HG03095 (cell line): ENCODE results near the gene RALGAPA2.
A peak's percentile ranks its signal among the peaks of the same experiment; 100 is the strongest.

ENCODE experiments used
- ATAC-seq: cut with Tn5 transposase; IDR thresholded peaks from one replicate; pipeline ENCODE4 v1.9.1; 2021; ENCODE audit warnings: moderate library complexity; ENCODE audit not compliant: unreplicated experiment

Gene RALGAPA2

DNA sequence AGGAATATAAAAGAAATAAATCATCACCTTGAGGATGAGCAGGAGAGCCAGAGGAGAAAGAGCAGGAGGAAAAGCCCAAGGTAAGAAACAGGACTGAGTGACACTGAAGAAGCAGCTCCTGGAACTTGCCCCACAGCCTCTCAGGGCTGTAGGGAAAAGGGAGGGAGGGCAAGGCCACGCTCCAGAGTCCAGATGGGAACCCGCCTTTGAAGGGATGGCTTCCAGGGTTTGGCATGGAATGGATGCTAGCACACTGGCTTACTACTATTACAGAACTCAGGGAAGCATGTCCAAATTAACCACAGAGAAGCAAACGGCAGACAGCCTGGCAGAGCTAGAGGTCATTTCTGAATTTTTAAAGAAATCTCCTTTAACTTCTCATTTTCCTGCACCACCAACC lies 26.8 kb downstream of the RALGAPA2 start:
- ATAC-seq = no peak

- no peak for ATAC-seq
Observed at GRCh38 chr20:20683481-20684321, 28.7 kb downstream of the RALGAPA2 start.

- no peak for ATAC-seq
Observed at GRCh38 chr20:20683020-20683419, 29.4 kb downstream of the RALGAPA2 start.

GRCh38 chr20:20680991-20681508 lies 31.4 kb downstream of the RALGAPA2 start:
- ATAC-seq = no peak

DNA sequence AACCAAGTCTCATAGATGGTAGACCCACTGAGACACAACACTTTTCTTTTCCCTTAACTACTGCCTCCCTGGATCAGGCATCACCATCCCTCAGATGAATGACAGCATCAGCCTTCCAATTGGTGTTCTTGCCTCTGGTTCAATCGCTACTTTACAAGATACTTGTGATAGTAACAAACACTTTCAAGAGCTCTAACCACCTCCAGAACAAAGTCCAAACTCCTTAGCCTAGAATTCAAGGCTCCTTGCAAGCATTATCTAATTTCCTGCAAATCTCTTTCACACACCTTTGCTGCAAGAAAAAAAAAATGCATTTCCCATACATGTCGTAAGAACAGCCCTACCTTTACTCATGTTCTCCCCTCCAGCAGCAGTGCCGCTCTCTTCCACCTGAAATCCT lies 33.1 kb downstream of the RALGAPA2 start:
- ATAC-seq = no peak

- ATAC-seq = no peak
Observed at GRCh38 chr20:20677186-20677585, 35.3 kb downstream of the RALGAPA2 start.

- peak; percentile 100 for ATAC-seq
Observed at GRCh38 chr20:20668639-20669038, 43.8 kb downstream of the RALGAPA2 start.

- ATAC-seq = no peak
Observed at GRCh38 chr20:20666359-20666758, 46.1 kb downstream of the RALGAPA2 start.

- no peak for ATAC-seq
Observed at GRCh38 chr20:20665606-20666332, 46.7 kb downstream of the RALGAPA2 start.

DNA sequence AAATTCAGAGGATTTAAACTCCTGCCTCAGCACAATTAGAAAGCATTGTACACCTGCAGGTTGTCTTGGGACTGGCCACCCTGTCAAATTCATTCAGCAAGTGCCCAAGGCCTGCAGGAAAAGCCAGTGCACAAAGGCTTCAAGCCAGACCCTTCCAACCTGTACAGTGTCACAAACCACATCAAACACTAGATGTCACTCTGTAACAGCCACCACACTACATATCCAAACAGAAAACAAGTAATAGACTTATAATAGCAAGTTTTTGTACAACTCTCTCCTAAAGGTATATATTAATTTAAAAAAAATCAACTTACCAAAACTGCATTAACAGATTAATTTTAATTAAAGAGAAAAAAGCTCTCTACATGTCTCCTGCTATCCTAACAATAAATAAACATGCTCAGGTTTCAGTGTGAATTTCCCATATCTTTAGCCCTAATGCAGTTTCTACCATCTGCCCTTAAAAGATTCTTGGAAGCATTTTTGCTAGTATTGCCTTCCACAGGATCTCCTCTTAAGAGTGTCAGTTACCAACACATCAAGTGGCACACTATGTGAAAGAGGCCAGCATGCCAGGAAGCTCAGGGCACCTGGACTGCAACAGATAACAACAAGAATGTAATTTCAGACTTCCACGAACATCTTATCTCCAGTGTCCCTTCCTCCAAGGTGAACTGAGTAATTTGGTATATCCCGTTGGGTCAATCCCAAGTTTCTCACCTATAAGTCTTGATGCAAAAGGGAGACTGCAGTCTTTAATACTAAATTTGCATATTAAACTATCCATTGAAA lies 47.5 kb downstream of the RALGAPA2 start:
- ATAC-seq = peak; percentile 45

DNA sequence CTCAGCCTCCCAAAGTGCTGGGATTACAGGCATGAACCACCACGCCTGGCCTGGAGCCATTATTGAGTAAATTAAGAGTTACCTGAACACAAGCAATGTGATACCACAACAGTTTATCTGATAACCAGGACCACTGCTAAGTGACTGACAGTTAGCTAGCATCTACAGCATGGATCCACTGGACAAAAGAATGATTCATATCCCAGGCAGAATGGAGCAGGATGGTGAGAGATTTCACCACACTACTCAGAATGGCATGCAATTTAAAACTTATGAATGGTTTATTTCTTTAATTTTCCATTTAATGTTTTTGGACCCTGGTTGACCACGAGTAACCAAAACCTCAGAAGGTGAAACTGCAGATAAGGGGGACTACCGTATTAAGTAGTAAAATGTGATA lies 48.6 kb downstream of the RALGAPA2 start:
- ATAC-seq = no peak

DNA sequence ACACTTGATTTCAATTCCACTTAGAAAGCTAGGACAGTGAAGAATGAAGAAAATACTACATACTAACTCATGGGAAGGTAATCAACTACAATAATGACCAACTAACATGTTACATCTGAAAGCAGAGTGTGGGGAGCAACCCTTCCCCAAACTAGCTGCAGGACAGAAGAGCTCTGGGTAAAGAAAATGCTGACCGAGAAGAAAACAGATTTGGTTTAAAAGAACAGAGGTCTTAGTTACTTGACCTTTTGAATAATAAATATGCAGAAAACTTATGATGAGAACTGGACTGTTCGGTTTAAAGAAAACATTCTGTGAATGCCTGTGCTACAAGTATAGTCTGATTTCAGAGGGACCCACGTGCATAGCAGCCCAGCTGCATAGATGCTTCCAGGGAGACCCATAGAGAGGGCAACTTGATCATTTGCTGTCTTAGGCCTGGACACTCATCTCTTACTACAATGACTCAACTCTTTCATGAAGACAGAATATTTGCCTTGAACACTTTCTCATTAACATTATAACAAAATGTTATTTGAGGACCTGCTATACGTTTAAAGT lies 53.5 kb downstream of the RALGAPA2 start:
- no peak for ATAC-seq

- no peak for ATAC-seq
Observed at GRCh38 chr20:20658123-20658522, 54.3 kb downstream of the RALGAPA2 start.

GRCh38 chr20:20657092-20657491 lies 55.4 kb downstream of the RALGAPA2 start:
- ATAC-seq = no peak

- no peak for ATAC-seq
Observed at GRCh38 chr20:20655883-20656282, 56.6 kb downstream of the RALGAPA2 start.

- ATAC-seq = no peak
Observed at GRCh38 chr20:20649945-20650344, 62.5 kb downstream of the RALGAPA2 start.

- no peak for ATAC-seq
Observed at GRCh38 chr20:20643927-20644326, 68.5 kb downstream of the RALGAPA2 start.

DNA sequence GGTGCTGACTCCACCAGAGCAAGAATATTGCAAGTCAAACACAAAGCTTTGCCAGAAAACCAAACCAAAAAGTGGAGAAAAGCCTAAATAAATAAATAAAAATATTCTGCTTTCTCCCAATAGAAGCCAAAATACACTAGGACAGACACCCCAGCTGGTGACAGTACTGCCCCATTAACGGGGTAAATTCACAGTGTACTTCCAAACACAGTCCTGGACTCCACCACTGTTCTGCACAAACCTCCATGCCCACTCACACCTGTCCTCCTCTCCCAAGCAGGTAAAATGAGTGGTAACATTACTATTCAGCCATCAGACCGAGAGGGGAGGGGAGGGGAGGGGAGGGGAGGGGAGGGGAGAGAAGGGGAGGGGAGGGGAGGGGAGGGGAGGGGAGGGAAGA lies 70.7 kb downstream of the RALGAPA2 start:
- ATAC-seq = no peak

- ATAC-seq = no peak
Observed at GRCh38 chr20:20638878-20639277, 73.6 kb downstream of the RALGAPA2 start.

GRCh38 chr20:20637998-20638725 lies 74.3 kb downstream of the RALGAPA2 start:
- no peak for ATAC-seq
